ENCODE data around the gene STAU1. TPM values are rescaled to one million over a fixed set of nuclear protein-coding genes. Genes with fewer than 3 reads are reported as not detected.
"Not testable (repeated sequence)": the region's sequence is repeated elsewhere in the genome, so short reads cannot be mapped to it uniquely, and the experiment has no call there.

STAU1 gene
- total RNA-seq, 6 experiments from 2014 or later = 53.7 to 96.6 (median 70.4) TPM

GRCh38 chr20:49091104-49091503, 97.0 kb downstream of the STAU1 start:
- intact Hi-C loops (cut with DNase I) = no loop called here
- peaks cover 0 to 9% (median 3%) of the 10 kb centered on the region in 4 donors for H3K4me1 ChIP-seq
- H3K27ac ChIP-seq = no peak overlapping the region
- TF ChIP-seq CTCF (IDR thresholded peaks at IDR 0.05) (no peak), POLR2A (IDR thresholded peaks at IDR 0.05) (no peak)
- no peak overlapping the region for H3K4me3 ChIP-seq
- no peak for DNase-seq
- peaks cover 0 to 74% (median 20%) of the 10 kb centered on the region in 4 donors for H3K36me3 ChIP-seq
- no peak for ATAC-seq
- 96% methylated on average over 8 of the region's 8 CpGs for WGBS (ENCODE audit: insufficient coverage, low coverage, low lambda C conversion rate, missing lambda C conversion rate)
- no peaks in the 10 kb centered on the region for H3K9me3 ChIP-seq
- no peaks in the 10 kb centered on the region for H3K27me3 ChIP-seq

- intact Hi-C loops (cut with DNase I); DNase-seq; ATAC-seq; H3K9me3 ChIP-seq; H3K27me3 ChIP-seq; H3K4me1 ChIP-seq; H3K4me3 ChIP-seq; H3K27ac ChIP-seq: not testable (repeated sequence)
- H3K36me3 ChIP-seq = peaks cover 0 to 79% (median 32%) of the 10 kb centered on the region in 4 donors
- 95% methylated on average over 12 of the region's 12 CpGs for WGBS (ENCODE audit: insufficient coverage, low coverage, low lambda C conversion rate, missing lambda C conversion rate)
Measured at GRCh38 chr20:49082295-49082694, 105.8 kb downstream of the STAU1 start.

GRCh38 chr20:49078310-49078709, 109.8 kb downstream of the STAU1 start:
- ATAC-seq (no peak), DNase-seq (no peak)
- peaks cover 0 to 79% (median 34%) of the 10 kb centered on the region in 4 donors for H3K36me3 ChIP-seq
- no peaks in the 10 kb centered on the region for H3K4me1 ChIP-seq
- H3K4me3 ChIP-seq = no peak overlapping the region
- 91% methylated on average over 3 of the region's 3 CpGs for WGBS (ENCODE audit: insufficient coverage, low coverage, low lambda C conversion rate, missing lambda C conversion rate)
- H3K27ac ChIP-seq = no peak overlapping the region
- no peaks in the 10 kb centered on the region for H3K27me3 ChIP-seq
- TF ChIP-seq CTCF (IDR thresholded peaks at IDR 0.05) (no peak), POLR2A (IDR thresholded peaks at IDR 0.05) (no peak)
- H3K9me3 ChIP-seq = no peaks in the 10 kb centered on the region
- intact Hi-C loops (cut with DNase I) = no loop called here

- intact Hi-C loops (cut with DNase I) = no loop called here
- H3K36me3 ChIP-seq = peaks cover 0 to 78% (median 35%) of the 10 kb centered on the region in 4 donors
- WGBS (ENCODE audit: insufficient coverage, low coverage, low lambda C conversion rate, missing lambda C conversion rate) = 62% methylated on average over 2 of the region's 2 CpGs
- no peaks in the 10 kb centered on the region for H3K9me3 ChIP-seq
- H3K4me3 ChIP-seq = no peak overlapping the region
- TF ChIP-seq POLR2A (IDR thresholded peaks at IDR 0.05) (no peak), CTCF (IDR thresholded peaks at IDR 0.05) (no peak)
- no peaks in the 10 kb centered on the region for H3K27me3 ChIP-seq
- H3K27ac ChIP-seq = no peak overlapping the region
- no peaks in the 10 kb centered on the region for H3K4me1 ChIP-seq
- no peak for ATAC-seq
- no peak for DNase-seq
Measured at GRCh38 chr20:49074521-49074920, 113.6 kb downstream of the STAU1 start.

Other genes with a start within 250 kb of the STAU1 start
- 10 to 100 TPM; 19.4 to 35.8 (median 21.6) TPM for gene CSE1L, start 142.0 kb downstream of the STAU1 start, total RNA-seq
- gene DDX27, start 31.1 kb upstream of the STAU1 start, total RNA-seq = 10 to 100 TPM in 5 of 6 experiments, 1 to 10 TPM in 1; 7.6 to 15.7 (median 11.6) TPM
- gene ZNFX1, start 89.7 kb upstream of the STAU1 start, total RNA-seq = 10 to 100 TPM in 5 of 6 experiments, 1 to 10 TPM in 1; 9.3 to 17.5 (median 13.9) TPM